ENCODE results near the gene MARCKS.

- TF ChIP-seq CTCF (conservative IDR thresholded peaks at IDR 0.05), result no peak
- no peak for TF ChIP-seq EZH2 (IDR thresholded peaks at IDR 0.05; ENCODE audit: low read depth)
These were observed 31.3 kb downstream of the MARCKS start for GRCh38 chr6:113888493-113888892.
